Measurements from ENCODE around the gene BEND5.

BEND5 gene

GRCh38 chr1:48681476-48682305 lies 95.0 kb downstream of the BEND5 start:
- H3K9me2 ChIP-seq (ENCODE audit: low read depth, low read length), result no peaks in the 10 kb centered on the region
- no peak overlapping the region for H3K9ac ChIP-seq (ENCODE audit: low read length)
- H3K4me1 ChIP-seq (ENCODE audit: insufficient read depth, low read length, severe bottlenecking), result no peaks in the 10 kb centered on the region
- no peak overlapping the region for H3K27ac ChIP-seq (ENCODE audit: low read depth, low read length, poor library complexity, severe bottlenecking)
- H3K27me3 ChIP-seq (ENCODE audit: insufficient read depth, low read length), result no peaks in the 10 kb centered on the region; the same call in 1 of the 2 replicates
- H3F3A ChIP-seq (ENCODE audit: insufficient read depth, low read length), result no peaks in the 10 kb centered on the region
- no peak overlapping the region for H3K4me3 ChIP-seq (ENCODE audit: low read depth, low read length, poor library complexity, severe bottlenecking)
- H2AFZ ChIP-seq (ENCODE audit: low read length), result no peak overlapping the region
- no peak overlapping the region for H3K4me2 ChIP-seq (ENCODE audit: low read length)
- H4K20me1 ChIP-seq (ENCODE audit: insufficient read depth, low read length), result no peaks in the 10 kb centered on the region
- no peaks in the 10 kb centered on the region for H3K9me3 ChIP-seq (ENCODE audit: low read length)
- H3K36me3 ChIP-seq (ENCODE audit: insufficient read depth, low read length), result no peaks in the 10 kb centered on the region
- no peaks in the 10 kb centered on the region for H3K79me2 ChIP-seq (ENCODE audit: insufficient read depth, low read length)
- TF ChIP-seq EZH2 (IDR thresholded peaks at IDR 0.05; ENCODE audit: borderline replicate concordance, low read length), result no peak
- TF ChIP-seq CTCF (IDR thresholded peaks at IDR 0.05; ENCODE audit: low read length), result no peak

DNA sequence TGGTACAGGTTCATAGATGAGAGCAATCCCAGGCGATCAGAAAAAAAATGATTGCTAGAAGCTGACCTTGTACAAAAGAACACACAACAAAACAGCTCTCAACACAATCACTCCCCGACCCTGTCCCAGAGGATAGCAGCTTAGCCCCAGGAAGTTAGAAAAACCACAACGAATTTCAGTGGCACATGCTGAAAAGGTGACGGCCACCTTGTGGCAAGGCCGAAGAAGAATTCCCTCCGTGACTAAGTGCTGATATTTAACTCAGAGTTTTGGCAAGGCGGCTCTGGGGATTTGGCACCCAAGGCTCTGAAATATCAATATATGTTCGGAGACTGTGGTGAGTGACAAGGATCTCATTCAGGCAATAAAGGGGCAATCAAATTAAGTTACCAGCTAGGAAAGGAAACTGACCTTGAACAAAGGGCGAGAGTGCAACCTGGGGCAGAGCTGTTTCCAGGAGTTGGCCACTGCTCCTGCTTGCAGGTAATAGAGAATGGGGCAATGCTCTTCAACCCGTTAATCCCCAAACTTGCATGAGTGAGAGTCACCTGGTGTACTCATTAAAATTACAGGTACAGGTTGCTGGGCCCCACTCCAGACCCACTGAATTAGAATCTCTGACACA lies 96.2 kb downstream of the BEND5 start:
- Histone ChIP-seq H3K27ac (ENCODE audit: low read depth, low read length, poor library complexity, severe bottlenecking) (no peak overlapping the region), H3K4me3 (ENCODE audit: low read depth, low read length, poor library complexity, severe bottlenecking) (no peak overlapping the region), H3K9me2 (ENCODE audit: low read depth, low read length) (no peaks in the 10 kb centered on the region), H4K20me1 (ENCODE audit: insufficient read depth, low read length) (no peaks in the 10 kb centered on the region), H3K79me2 (ENCODE audit: insufficient read depth, low read length) (no peaks in the 10 kb centered on the region), H3K27me3 (ENCODE audit: insufficient read depth, low read length) (no peaks in the 10 kb centered on the region; the same call in 1 of the 2 replicates), H2AFZ (ENCODE audit: low read length) (no peak overlapping the region), H3K9ac (ENCODE audit: low read length) (no peak overlapping the region), H3K36me3 (ENCODE audit: insufficient read depth, low read length) (no peaks in the 10 kb centered on the region), H3K9me3 (ENCODE audit: low read length) (no peaks in the 10 kb centered on the region), H3K4me1 (ENCODE audit: insufficient read depth, low read length, severe bottlenecking) (no peaks in the 10 kb centered on the region), H3K4me2 (ENCODE audit: low read length) (no peak overlapping the region), H3F3A (ENCODE audit: insufficient read depth, low read length) (no peaks in the 10 kb centered on the region)
- no peak for TF ChIP-seq EZH2 (IDR thresholded peaks at IDR 0.05; ENCODE audit: borderline replicate concordance, low read length)
- no peak for TF ChIP-seq CTCF (IDR thresholded peaks at IDR 0.05; ENCODE audit: low read length)

GRCh38 chr1:48679859-48680258 lies 96.8 kb downstream of the BEND5 start:
- Histone ChIP-seq H3K4me1 (ENCODE audit: insufficient read depth, low read length, severe bottlenecking) (no peaks in the 10 kb centered on the region), H3K4me3 (ENCODE audit: low read depth, low read length, poor library complexity, severe bottlenecking) (no peak overlapping the region), H3F3A (ENCODE audit: insufficient read depth, low read length) (no peaks in the 10 kb centered on the region), H2AFZ (ENCODE audit: low read length) (no peak overlapping the region), H4K20me1 (ENCODE audit: insufficient read depth, low read length) (no peaks in the 10 kb centered on the region), H3K9me2 (ENCODE audit: low read depth, low read length) (no peaks in the 10 kb centered on the region), H3K27me3 (ENCODE audit: insufficient read depth, low read length) (no peaks in the 10 kb centered on the region; the same call in 1 of the 2 replicates), H3K79me2 (ENCODE audit: insufficient read depth, low read length) (no peaks in the 10 kb centered on the region), H3K4me2 (ENCODE audit: low read length) (no peak overlapping the region), H3K36me3 (ENCODE audit: insufficient read depth, low read length) (no peaks in the 10 kb centered on the region), H3K9ac (ENCODE audit: low read length) (no peak overlapping the region), H3K27ac (ENCODE audit: low read depth, low read length, poor library complexity, severe bottlenecking) (no peak overlapping the region), H3K9me3 (ENCODE audit: low read length) (no peaks in the 10 kb centered on the region)
- no peak for TF ChIP-seq CTCF (IDR thresholded peaks at IDR 0.05; ENCODE audit: low read length)

Data from OCI-LY1 (cell line).